Neural crest cell (in vitro differentiated cells): ENCODE results near the gene SNX33. TPM values are rescaled to one million over a fixed set of nuclear protein-coding genes. Genes with fewer than 3 reads are reported as not detected.

Experiments
- DNase-seq: peaks from one replicate; pipeline ENCODE4 v3.0.0; 2021; ENCODE audit warnings: low read depth, mixed read lengths, low spot score
- H3K27ac Mint-ChIP-seq: one replicate; pipeline ENCODE4 v1.8.0; 2021; ENCODE audit warnings: mild to moderate bottlenecking, mixed read lengths; ENCODE audit not compliant: unreplicated experiment
- H3K27me3 Mint-ChIP-seq: 2 replicates; pipeline ENCODE4 v1.8.0; 2021; ENCODE audit warnings: low read depth, mild to moderate bottlenecking, mixed read lengths
- H3K36me3 Mint-ChIP-seq: 2 replicates; pipeline ENCODE4 v1.8.0; 2021; ENCODE audit warnings: low read depth, mild to moderate bottlenecking, mixed read lengths
- H3K4me1 Mint-ChIP-seq: 2 replicates; pipeline ENCODE4 v1.8.0; 2021; ENCODE audit warnings: mixed read lengths
- H3K4me3 Mint-ChIP-seq: one replicate; pipeline ENCODE4 v1.8.0; 2021; ENCODE audit warnings: mild to moderate bottlenecking, mixed read lengths
- H3K9me3 Mint-ChIP-seq: 2 replicates; pipeline ENCODE4 v1.8.0; 2021; ENCODE audit warnings: mixed read lengths
- long read RNA-seq: library from polyadenylated mRNA; unstranded; transcript quantifications from one replicate; pipeline ENCODE4 v2.0.0, GENCODE V29; 2020
- total RNA-seq: library from RNA; stranded (reverse); gene quantifications from 2 replicates; pipeline ENCODE4 v1.2.1, GENCODE V29; 2021
- TF ChIP-seq, protein P1 (sequence below): fragments of 200-600 bp; sonication (generic); conservative IDR thresholded peaks from 2 replicates; pipeline ENCODE4 v1.5.0; 2021; ENCODE audit warnings: antibody characterized with exemption, mild to moderate bottlenecking

Gene SNX33, protein sequence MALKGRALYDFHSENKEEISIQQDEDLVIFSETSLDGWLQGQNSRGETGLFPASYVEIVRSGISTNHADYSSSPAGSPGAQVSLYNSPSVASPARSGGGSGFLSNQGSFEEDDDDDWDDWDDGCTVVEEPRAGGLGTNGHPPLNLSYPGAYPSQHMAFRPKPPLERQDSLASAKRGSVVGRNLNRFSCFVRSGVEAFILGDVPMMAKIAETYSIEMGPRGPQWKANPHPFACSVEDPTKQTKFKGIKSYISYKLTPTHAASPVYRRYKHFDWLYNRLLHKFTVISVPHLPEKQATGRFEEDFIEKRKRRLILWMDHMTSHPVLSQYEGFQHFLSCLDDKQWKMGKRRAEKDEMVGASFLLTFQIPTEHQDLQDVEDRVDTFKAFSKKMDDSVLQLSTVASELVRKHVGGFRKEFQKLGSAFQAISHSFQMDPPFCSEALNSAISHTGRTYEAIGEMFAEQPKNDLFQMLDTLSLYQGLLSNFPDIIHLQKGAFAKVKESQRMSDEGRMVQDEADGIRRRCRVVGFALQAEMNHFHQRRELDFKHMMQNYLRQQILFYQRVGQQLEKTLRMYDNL
- total RNA-seq, result 22.2 and 23.4 TPM in 2 replicates
- long read RNA-seq, full-length matches to known transcripts, result 3 of 3 reads
- long read RNA-seq, partial matches to known transcripts, result 0 of 3 reads
- long read RNA-seq, other reads (novel, unspliced or antisense), result 0 of 3 reads

DNA sequence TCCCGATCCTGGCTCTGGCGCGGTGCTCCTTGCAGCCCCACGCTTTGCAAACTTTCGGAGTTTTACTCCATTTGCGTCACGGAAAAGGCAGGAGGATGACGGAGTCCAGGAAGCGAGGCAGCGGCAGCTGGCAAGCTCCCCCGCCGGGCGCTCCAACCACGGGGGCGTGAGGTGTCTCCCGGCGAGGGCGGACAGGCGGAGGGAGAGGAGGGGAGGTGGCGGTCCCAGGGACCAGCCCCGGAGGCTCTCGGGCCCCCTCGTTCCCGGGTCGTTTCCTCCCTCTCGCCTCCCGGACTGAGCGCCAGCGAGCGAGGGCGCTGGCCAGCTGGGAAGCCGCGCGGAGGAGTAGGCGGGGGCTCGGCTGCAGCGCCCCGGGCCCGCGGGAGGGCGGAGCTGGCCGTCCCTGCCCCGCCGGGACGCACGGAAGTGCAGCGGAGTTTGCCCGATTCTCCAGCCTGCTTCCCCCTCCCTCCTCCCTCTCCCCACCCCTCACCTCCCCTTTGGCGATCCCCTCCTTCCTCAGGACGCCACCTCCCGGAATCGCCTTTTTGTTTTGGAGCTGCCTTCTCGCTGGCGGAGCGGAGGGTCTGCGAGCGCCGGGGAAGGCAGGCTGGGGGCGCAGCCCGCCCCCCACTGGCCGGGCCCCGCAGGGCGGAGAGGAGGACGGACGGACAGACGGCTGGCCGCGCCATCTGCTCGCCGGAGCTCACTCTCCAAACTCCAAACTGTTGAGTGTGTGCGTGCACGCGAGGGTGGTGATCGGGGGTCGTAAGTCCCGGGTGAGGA lies at the start of gene SNX33:
Gene SNX33, plus strand, starts transcription at position 543 of the 786 bp plus-strand sequence. CDS start 1,191 bp downstream, outside the sequence.
- peak; percentile 65 for DNase-seq
- Mint-ChIP-seq H3K27me3 (no peaks in the 10 kb centered on the region), H3K4me3 (peak within 1 kb of the TSS; percentile 97), H3K27ac (peak within 1 kb of the TSS; percentile 98), H3K36me3 (peaks cover 3% of the 10 kb centered on the region), H3K9me3 (no peaks in the 10 kb centered on the region), H3K4me1 (peaks cover 48% of the 10 kb centered on the region)
- TF ChIP-seq, protein P1, sequence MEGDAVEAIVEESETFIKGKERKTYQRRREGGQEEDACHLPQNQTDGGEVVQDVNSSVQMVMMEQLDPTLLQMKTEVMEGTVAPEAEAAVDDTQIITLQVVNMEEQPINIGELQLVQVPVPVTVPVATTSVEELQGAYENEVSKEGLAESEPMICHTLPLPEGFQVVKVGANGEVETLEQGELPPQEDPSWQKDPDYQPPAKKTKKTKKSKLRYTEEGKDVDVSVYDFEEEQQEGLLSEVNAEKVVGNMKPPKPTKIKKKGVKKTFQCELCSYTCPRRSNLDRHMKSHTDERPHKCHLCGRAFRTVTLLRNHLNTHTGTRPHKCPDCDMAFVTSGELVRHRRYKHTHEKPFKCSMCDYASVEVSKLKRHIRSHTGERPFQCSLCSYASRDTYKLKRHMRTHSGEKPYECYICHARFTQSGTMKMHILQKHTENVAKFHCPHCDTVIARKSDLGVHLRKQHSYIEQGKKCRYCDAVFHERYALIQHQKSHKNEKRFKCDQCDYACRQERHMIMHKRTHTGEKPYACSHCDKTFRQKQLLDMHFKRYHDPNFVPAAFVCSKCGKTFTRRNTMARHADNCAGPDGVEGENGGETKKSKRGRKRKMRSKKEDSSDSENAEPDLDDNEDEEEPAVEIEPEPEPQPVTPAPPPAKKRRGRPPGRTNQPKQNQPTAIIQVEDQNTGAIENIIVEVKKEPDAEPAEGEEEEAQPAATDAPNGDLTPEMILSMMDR, result peak; percentile 61

DNA sequence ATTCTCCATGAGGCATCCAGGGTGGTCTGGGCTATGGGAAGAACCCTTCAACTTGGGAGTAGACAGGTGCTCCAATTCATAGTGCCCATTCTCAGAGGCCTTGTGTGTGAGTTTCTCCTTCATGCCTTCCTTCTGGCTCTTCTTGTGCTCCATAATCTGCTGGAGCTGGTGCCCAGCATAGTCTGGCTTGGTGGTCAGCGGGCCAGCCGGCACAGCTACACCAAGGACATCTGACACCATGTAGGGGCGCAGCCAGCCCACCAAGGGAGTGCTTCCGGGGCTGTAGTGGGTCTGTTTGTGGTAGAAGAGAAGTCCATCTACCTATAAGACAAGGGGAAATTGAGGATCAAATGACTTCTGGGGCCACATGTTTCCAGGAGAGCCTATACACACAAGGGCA lies 49.4 kb upstream of the SNX33 start:
- no peak overlapping the region for H3K4me3 Mint-ChIP-seq
- no peaks in the 10 kb centered on the region for H3K9me3 Mint-ChIP-seq
- no peak overlapping the region for H3K27ac Mint-ChIP-seq
- TF ChIP-seq, protein P1, result no peak
- H3K27me3 Mint-ChIP-seq, result no peaks in the 10 kb centered on the region
- no peaks in the 10 kb centered on the region for H3K4me1 Mint-ChIP-seq
- no peak for DNase-seq
- H3K36me3 Mint-ChIP-seq, result no peaks in the 10 kb centered on the region

GRCh38 chr15:75599401-75599800 lies 48.3 kb upstream of the SNX33 start:
- H3K27ac Mint-ChIP-seq, result no peak overlapping the region
- H3K36me3 Mint-ChIP-seq, result no peaks in the 10 kb centered on the region
- no peak overlapping the region for H3K4me3 Mint-ChIP-seq
- H3K9me3 Mint-ChIP-seq, result no peaks in the 10 kb centered on the region
- TF ChIP-seq, protein P1, result no peak
- no peaks in the 10 kb centered on the region for H3K4me1 Mint-ChIP-seq
- no peaks in the 10 kb centered on the region for H3K27me3 Mint-ChIP-seq
- DNase-seq, result no peak

- H3K27me3 Mint-ChIP-seq, result no peaks in the 10 kb centered on the region
- TF ChIP-seq, protein P1, result no peak
- no peak for DNase-seq
- H3K4me3 Mint-ChIP-seq, result no peak overlapping the region
- no peaks in the 10 kb centered on the region for H3K9me3 Mint-ChIP-seq
- H3K27ac Mint-ChIP-seq, result no peak overlapping the region
- no peaks in the 10 kb centered on the region for H3K4me1 Mint-ChIP-seq
- peaks cover 11% of the 10 kb centered on the region for H3K36me3 Mint-ChIP-seq
These were observed 41.7 kb upstream of the SNX33 start for GRCh38 chr15:75606026-75606425.
